Immature natural killer cell (primary cell): Measurements from ENCODE around the gene APOBEC3H. TPM values are rescaled to one million over a fixed set of nuclear protein-coding genes. Genes with fewer than 3 reads are reported as not detected.
A peak's percentile ranks its signal among the peaks of the same experiment; 100 is the strongest.

ENCODE experiments used
- DNase-seq, 3 donors: peaks; one replicate each; pipeline ENCODE4 v3.0.0; 2022; ENCODE audit warnings: mixed read lengths in 1 of 3
- H3K27ac Mint-ChIP-seq, 6 donors: one replicate each; pipeline ENCODE4 v1.8.0; 2020; ENCODE audit warnings: mixed read lengths in 6 of 6, mild to moderate bottlenecking in 5 of 6, inconsistent platforms in 4 of 6, moderate library complexity in 3 of 6
- H3K27me3 Mint-ChIP-seq, 3 donors: one replicate each; pipeline ENCODE4 v1.8.0; 2020 to 2021; ENCODE audit warnings: low read depth in 3 of 3, mild to moderate bottlenecking in 3 of 3, mixed read lengths in 3 of 3, moderate library complexity in 3 of 3, inconsistent platforms in 1 of 3
- H3K36me3 Mint-ChIP-seq, 3 donors: one replicate each; pipeline ENCODE4 v1.8.0; 2020; ENCODE audit warnings: mixed read lengths in 3 of 3, inconsistent platforms in 2 of 3, mild to moderate bottlenecking in 2 of 3
- H3K4me1 Mint-ChIP-seq, 2 donors: one replicate each; pipeline ENCODE4 v1.8.0; 2020; ENCODE audit warnings: inconsistent platforms in 2 of 2, mild to moderate bottlenecking in 2 of 2, mixed read lengths in 2 of 2, moderate library complexity in 1 of 2
- H3K4me3 Mint-ChIP-seq, 5 donors: one replicate each; pipeline ENCODE4 v1.8.0; 2020; ENCODE audit warnings: mild to moderate bottlenecking in 5 of 5, mixed read lengths in 5 of 5, inconsistent platforms in 3 of 5, moderate library complexity in 3 of 5
- H3K9me3 Mint-ChIP-seq, 6 donors: one replicate each; pipeline ENCODE4 v1.8.0; 2020; ENCODE audit warnings: mild to moderate bottlenecking in 6 of 6, mixed read lengths in 6 of 6, inconsistent platforms in 4 of 6, moderate library complexity in 3 of 6
- polyA plus RNA-seq, 3 donors: library from polyadenylated mRNA; unstranded; fragments of 300-500 nt; fragmentation: Illumina TruSeq; gene quantifications; one replicate each; pipeline ENCODE4 v1.2.3, GENCODE V29; 2021

Gene APOBEC3H
- polyA plus RNA-seq, 3 donors from 2014 or later, result 16.7 to 22.2 (median 21.7) TPM

- peaks cover 9 to 15% of the 10 kb centered on the region in 2 donors for H3K4me1 Mint-ChIP-seq
- DNase-seq, result no peak
- no peak overlapping the region for H3K27ac Mint-ChIP-seq
- H3K36me3 Mint-ChIP-seq, result peaks cover 0 to 6% (median 0%) of the 10 kb centered on the region in 3 donors
- H3K9me3 Mint-ChIP-seq, result no peaks in the 10 kb centered on the region
- no peaks in the 10 kb centered on the region for H3K27me3 Mint-ChIP-seq
- H3K4me3 Mint-ChIP-seq, result no peak overlapping the region
These were observed 9.3 kb downstream of the APOBEC3H start for GRCh38 chr22:39106326-39106725.

DNA sequence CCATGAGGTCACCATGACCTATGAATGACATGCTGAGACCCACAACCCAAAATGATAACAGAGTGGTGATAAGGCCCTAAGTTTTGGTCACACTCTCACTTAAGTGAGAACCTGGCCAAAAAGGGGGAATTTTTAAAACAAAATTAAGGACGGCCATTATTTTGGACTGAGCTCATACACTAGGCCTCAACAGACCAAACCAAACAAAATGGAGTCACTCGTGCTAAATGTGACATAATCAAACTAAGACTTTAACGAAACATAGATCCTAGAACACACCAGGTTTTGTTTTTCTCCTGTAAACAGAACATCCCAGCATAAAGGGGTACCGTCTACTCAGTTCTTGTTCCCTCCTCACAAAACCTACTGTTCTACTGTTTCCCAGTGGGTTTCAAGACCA, 11.4 kb downstream of the APOBEC3H start:
- Mint-ChIP-seq H3K9me3 (no peaks in the 10 kb centered on the region), H3K27ac (peak overlapping the region in 2 of 6 donors; percentile 26 to 27)

DNA sequence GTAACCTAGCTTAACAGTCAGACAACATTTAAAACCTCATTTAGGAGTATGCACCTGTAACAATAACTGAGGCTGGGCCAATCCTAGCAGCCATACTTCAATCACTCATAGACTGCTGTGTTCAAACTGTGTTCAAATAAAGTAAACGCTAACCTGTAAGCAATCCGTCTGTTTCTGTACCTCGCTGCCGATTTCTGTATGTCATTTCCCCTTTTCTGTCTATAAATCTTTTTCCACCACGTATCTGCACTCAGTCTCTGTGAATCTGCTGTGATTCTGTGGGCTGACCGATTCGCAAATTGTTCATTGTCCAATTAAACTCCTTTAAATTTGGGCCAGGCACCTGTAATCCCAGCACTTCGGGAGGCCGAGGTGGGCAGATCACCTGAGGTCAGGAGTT, 12.3 kb downstream of the APOBEC3H start:
- no peaks in the 10 kb centered on the region for H3K36me3 Mint-ChIP-seq
- DNase-seq, result no peak
- H3K9me3 Mint-ChIP-seq, result no peaks in the 10 kb centered on the region

More for the DNA sequence above, 11.4 kb downstream of the APOBEC3H start:
- no peak for DNase-seq
- Mint-ChIP-seq H3K4me1 (peaks cover 6 to 10% of the 10 kb centered on the region in 2 donors), H3K27me3 (no peaks in the 10 kb centered on the region), H3K4me3 (no peak overlapping the region), H3K36me3 (peaks cover 0 to 1% (median 0%) of the 10 kb centered on the region in 3 donors)

DNA sequence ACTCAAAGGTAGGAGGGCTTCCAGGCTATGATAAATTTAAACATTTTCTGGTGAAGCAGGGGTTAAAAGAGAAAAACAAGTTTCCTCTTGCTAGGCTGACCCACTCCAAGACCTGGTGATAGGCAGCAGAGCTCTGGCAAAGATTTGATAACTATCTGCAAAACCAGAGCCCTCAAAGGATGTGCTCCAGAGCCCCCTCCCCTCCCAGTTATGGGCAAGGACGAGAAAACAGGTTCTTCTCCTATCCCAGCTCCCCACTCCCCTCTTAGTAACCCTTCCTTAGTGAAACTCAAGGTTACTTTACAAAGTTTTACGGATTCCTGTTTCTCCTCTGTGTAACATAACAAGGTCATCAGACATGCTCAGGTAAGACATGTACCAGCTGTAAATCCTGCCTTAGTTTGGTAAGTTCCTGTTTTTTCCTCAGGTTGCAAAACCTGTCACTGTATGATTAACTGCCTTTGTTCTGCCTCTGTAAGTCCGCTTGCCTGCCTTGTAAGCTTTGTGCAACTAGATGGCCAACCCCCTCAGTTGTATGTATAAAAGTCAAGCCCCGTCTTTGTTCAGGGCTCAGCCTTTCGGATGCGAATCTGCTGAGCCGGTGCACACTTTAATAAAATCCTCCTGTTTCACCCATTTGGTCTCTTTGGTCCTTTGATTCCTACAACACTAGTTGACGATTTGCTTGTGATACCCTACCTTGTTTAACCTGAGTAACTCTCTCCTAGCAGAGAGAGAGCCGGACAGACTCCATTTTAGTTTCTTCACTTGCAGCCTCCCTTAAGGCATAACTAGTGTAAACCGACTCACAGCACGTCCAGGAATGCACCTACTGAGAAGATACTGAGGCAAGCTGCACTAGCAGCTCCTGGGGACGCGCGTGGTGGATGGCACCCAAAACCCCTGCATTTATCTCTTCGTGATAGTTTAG, 13.9 kb downstream of the APOBEC3H start:
- DNase-seq, result no peak
- H3K27ac Mint-ChIP-seq, result peak overlapping the region in 3 of 6 donors; percentile 1 to 55 (median 42)
- peaks cover 0 to 2% (median 2%) of the 10 kb centered on the region in 3 donors for H3K27me3 Mint-ChIP-seq
- H3K9me3 Mint-ChIP-seq, result no peaks in the 10 kb centered on the region
- no peaks in the 10 kb centered on the region for H3K36me3 Mint-ChIP-seq
- H3K4me3 Mint-ChIP-seq, result no peak overlapping the region
- peaks cover 11 to 22% of the 10 kb centered on the region in 2 donors for H3K4me1 Mint-ChIP-seq

More for the DNA sequence above, 12.3 kb downstream of the APOBEC3H start:
- no peak overlapping the region for H3K27ac Mint-ChIP-seq
- H3K4me3 Mint-ChIP-seq, result no peak overlapping the region
- peaks cover 5 to 8% of the 10 kb centered on the region in 2 donors for H3K4me1 Mint-ChIP-seq
- peaks cover 0 to 2% (median 0%) of the 10 kb centered on the region in 3 donors for H3K27me3 Mint-ChIP-seq

GRCh38 chr22:39114112-39114511, 17.1 kb downstream of the APOBEC3H start:
- Mint-ChIP-seq H3K27me3 (peaks cover 4 to 12% (median 5%) of the 10 kb centered on the region in 3 donors), H3K9me3 (no peaks in the 10 kb centered on the region), H3K4me3 (no peak overlapping the region), H3K36me3 (no peaks in the 10 kb centered on the region), H3K27ac (peak overlapping the region in 4 of 6 donors; percentile 16 to 96 (median 53)), H3K4me1 (peaks cover 36 to 54% of the 10 kb centered on the region in 2 donors)
- DNase-seq, result no peak

DNA sequence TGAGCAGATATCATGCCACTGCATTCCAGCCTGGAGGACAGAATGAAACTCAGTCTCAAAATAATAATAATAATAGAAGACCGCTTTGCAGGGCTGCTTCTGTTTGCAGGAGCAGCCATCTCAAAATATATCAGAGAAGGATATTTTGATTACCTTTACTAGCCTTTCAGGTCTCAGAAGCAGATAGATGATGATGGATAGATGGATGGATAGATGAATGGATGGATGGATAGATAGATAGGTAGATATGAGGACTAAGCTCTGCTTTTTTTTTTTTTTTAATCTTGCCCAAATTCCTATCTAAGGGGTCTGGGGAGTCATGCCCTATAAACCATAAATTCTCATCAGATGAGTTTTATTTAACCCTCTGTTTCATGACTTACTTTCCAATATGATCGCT, 18.5 kb downstream of the APOBEC3H start:
- peak overlapping the region; percentile 63 to 98 (median 90) for H3K27ac Mint-ChIP-seq
- H3K4me1 Mint-ChIP-seq, result peaks cover 40 to 59% of the 10 kb centered on the region in 2 donors
- peaks cover 4 to 12% (median 5%) of the 10 kb centered on the region in 3 donors for H3K27me3 Mint-ChIP-seq
- peak overlapping the region in 3 of 5 donors; percentile 51 to 64 (median 59) for H3K4me3 Mint-ChIP-seq
- no peaks in the 10 kb centered on the region for H3K9me3 Mint-ChIP-seq
- DNase-seq, result no peak
- H3K36me3 Mint-ChIP-seq, result no peaks in the 10 kb centered on the region

GRCh38 chr22:39115977-39116621, 19.1 kb downstream of the APOBEC3H start:
- H3K4me3 Mint-ChIP-seq, result peak overlapping the region; percentile 60 to 83 (median 76)
- peaks cover 4 to 12% (median 5%) of the 10 kb centered on the region in 3 donors for H3K27me3 Mint-ChIP-seq
- peak overlapping the region; percentile 95 to 99 (median 98) for H3K27ac Mint-ChIP-seq
- H3K4me1 Mint-ChIP-seq, result peaks cover 45 to 59% of the 10 kb centered on the region in 2 donors
- peak; percentile 61 to 67 (median 61) for DNase-seq
- no peaks in the 10 kb centered on the region for H3K36me3 Mint-ChIP-seq
- no peaks in the 10 kb centered on the region for H3K9me3 Mint-ChIP-seq

GRCh38 chr22:39117585-39118191, 20.6 kb downstream of the APOBEC3H start:
- Mint-ChIP-seq H3K9me3 (no peaks in the 10 kb centered on the region), H3K27ac (peak overlapping the region; percentile 95 to 99 (median 98)), H3K36me3 (no peaks in the 10 kb centered on the region), H3K4me3 (peak overlapping the region; percentile 60 to 83 (median 76)), H3K27me3 (peaks cover 4 to 12% (median 5%) of the 10 kb centered on the region in 3 donors), H3K4me1 (peaks cover 54 to 70% of the 10 kb centered on the region in 2 donors)
- DNase-seq, result peak; percentile 89 to 92 (median 91)

DNA sequence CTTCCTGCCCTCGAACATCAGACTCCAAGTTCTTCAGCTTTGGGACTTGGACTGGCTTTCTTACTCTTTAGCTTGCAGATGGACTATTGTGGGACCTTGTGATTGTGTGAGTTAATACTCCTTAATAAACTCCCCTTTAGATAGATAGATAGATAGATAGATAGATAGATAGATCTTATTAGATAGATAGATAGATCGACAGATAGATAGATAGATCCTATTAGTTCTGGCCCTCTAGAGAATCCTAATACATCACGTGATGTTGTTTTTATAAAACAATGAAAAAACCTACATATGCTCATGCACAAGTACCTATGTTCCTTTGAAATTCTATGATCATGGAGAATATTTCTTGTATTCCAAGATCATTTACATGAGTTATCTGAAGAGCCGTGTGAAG, 23.9 kb downstream of the APOBEC3H start:
- peaks cover 3 to 9% (median 4%) of the 10 kb centered on the region in 3 donors for H3K27me3 Mint-ChIP-seq
- no peak for DNase-seq
- no peaks in the 10 kb centered on the region for H3K36me3 Mint-ChIP-seq
- H3K4me3 Mint-ChIP-seq, result peak overlapping the region in 1 of 5 donors; percentile 6
- H3K27ac Mint-ChIP-seq, result peak overlapping the region in 3 of 6 donors; percentile 0 to 83 (median 79)
- H3K9me3 Mint-ChIP-seq, result no peaks in the 10 kb centered on the region
- H3K4me1 Mint-ChIP-seq, result peaks cover 46 to 54% of the 10 kb centered on the region in 2 donors

DNA sequence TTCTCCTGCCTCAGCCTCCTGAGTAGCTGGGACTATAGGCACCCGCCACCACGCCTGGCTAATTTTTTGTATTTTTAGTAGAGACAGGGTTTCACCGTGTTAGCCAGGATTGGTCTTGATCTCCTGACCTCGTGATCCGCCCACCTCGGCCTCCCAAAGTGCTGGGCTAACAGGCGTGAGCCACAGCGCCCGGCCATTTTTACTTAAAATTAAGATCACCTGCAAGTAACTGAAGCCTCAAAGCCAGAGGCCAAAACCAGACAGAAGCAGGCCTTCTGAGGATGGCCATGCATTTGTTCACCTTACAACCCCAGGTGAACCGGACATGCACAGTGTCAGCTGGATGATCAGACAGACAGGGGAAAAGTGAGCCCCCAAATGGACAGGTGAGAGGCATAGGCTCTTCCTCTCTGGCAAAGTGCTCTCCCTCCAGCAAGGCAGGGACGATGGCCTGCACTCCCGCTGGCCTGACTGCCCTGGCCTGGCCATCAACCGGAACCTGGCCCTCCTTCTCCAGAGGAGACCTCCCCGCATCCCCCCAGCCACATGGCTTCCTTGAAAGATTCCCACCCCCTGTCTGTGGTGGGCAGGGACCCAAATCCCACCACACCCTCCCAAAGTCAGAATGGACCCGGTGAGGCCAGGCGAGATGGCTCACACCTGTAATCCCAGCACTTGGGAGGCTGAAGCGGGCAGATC, 25.9 kb downstream of the APOBEC3H start:
- Mint-ChIP-seq H3K27me3 (no peaks in the 10 kb centered on the region), H3K4me1 (peaks cover 29 to 35% of the 10 kb centered on the region in 2 donors), H3K27ac (peak overlapping the region in 1 of 6 donors; percentile 26), H3K4me3 (no peak overlapping the region), H3K9me3 (no peaks in the 10 kb centered on the region), H3K36me3 (no peaks in the 10 kb centered on the region)
- no peak for DNase-seq

DNA sequence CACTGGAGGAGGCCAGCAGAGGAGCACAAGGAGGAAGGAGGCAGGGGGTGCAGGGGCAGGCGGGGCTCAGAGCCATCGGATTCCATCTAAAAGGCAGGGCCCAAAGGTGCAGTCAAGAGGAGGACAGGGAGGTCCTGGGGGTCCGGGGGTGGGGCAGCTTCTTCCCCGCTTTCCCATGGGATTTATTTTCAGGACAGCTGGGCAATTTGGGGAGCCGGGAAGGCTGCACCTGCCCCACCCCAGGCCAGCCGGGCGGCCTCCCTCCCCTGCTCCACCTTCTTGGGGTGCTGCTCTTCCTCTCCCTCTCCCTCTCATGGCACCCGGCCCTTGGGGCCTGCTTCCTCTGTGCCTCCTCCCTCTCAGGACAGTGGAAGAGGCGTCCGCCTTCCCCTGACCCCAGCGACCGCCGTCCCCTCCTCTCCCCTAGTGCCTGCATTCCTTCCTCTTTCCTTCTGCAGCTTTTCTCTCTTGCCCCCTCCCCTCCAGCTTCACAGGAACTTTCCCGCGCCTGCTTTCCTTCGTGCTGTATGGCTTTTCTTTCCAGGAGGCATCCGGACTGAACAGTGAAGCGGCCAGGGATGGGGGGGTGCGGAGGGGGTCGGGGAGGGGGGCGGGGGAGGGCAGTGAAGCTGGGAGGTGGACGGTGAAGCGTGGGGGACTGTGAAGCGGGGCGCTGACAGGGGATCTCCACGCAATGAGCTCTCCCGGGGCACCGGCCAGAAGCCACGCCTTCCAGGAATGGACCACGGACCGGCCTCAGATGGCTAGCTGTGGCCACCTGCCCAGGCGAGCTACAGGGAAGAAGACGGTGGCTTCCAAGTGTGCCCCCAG, 26.9 kb downstream of the APOBEC3H start:
- Mint-ChIP-seq H3K27ac (no peak overlapping the region), H3K27me3 (peaks cover 0 to 2% (median 2%) of the 10 kb centered on the region in 3 donors), H3K4me1 (peaks cover 20 to 25% of the 10 kb centered on the region in 2 donors), H3K36me3 (peaks cover 0 to under 1% (median 0%) of the 10 kb centered on the region in 3 donors), H3K4me3 (no peak overlapping the region), H3K9me3 (no peaks in the 10 kb centered on the region)
- no peak for DNase-seq

DNA sequence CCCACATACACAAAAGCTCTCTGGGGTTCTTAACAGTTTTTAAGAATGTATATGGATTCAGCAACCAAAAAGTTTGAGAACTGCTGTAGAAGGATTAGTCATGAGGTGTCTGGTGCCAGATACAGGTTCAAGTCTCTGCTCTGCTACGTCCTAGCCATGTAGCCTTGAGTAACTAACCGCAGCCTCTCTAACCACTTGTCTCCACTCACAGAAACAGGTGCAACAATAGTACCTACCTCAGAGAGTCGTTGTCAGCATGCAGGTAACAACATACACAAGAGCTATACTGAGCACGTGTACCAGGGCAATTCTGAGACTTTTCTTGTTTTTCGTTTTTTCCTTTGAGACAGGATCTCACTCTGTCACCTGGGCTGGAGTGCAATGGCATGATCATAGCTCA, 28.6 kb downstream of the APOBEC3H start:
- Mint-ChIP-seq H3K27me3 (peaks cover 0 to 5% (median 2%) of the 10 kb centered on the region in 3 donors), H3K27ac (no peak overlapping the region), H3K36me3 (peaks cover 0 to 3% (median 3%) of the 10 kb centered on the region in 3 donors), H3K4me3 (no peak overlapping the region), H3K4me1 (peaks cover 17 to 19% of the 10 kb centered on the region in 2 donors), H3K9me3 (no peaks in the 10 kb centered on the region)
- DNase-seq, result no peak
